NCI-H2107 treated with DMSO at 0.1 percent for 48 hours (cell line): ENCODE results near the gene FBXO8.
"Not testable (repeated sequence)": the region's sequence is repeated elsewhere in the genome, so short reads cannot be mapped to it uniquely, and the experiment has no call there.

ENCODE experiments used
- DNase-seq: peaks from one replicate; lab custom pipeline; 2025; ENCODE audit not compliant: unreplicated experiment; lab: John Stamatoyannopoulos, UW

The FBXO8 gene, protein sequence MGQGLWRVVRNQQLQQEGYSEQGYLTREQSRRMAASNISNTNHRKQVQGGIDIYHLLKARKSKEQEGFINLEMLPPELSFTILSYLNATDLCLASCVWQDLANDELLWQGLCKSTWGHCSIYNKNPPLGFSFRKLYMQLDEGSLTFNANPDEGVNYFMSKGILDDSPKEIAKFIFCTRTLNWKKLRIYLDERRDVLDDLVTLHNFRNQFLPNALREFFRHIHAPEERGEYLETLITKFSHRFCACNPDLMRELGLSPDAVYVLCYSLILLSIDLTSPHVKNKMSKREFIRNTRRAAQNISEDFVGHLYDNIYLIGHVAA

DNA sequence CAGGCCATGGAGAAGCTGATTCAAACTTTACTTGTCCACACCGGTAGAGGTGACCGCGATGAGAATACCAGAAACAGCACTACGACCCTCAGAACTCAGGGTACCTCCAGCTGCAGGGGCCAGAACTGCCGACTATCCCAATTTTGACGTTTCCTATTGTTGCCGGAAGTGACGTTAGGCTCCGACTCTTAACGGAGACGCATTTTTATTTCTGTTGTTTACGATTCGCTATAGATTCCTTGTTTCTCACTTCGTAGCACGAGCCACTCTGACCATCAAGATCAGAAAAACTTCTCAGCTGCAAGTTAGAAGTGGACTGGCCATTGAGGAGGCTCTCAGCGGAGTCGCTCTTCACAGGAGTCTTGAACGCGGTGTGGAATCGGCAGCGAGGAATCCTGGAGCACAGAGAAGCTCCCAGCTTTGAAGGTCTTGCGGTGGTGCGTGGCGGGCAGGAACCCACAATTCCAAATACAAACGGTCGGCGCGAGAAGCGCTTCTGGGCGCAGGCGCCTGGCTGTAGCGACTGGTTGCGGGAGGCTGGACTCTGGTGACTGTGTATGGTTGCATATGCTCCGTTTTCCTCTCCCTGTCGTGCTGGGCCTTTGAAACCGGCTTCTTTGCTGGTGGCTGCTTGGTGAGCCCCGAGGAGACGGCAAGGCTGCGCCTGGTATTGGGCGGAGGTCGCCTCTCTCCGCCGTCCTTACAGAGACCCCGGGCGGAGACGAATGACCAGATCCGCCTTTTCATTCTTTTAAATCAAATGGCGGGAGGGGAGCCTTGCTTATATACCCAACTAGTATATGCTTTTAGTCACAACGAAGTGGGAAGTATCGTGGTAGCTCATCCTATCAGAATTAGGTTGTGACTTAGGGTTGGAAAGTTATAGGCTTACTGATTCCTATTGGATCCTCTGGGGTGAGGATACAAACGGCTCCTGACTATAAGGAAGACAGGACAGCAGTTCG, at the start of gene FBXO8, which contains the start of gene CEP44:
TSS of gene FBXO8 (minus strand) at position 161 of the 965 bp plus-strand sequence. CDS start 20,575 bp downstream, outside the sequence.
TSS of gene CEP44 (plus strand) at position 405 of the 965 bp plus-strand sequence. CDS start 15,211 bp downstream, outside the sequence.
- DNase-seq = peak; percentile 42

DNA sequence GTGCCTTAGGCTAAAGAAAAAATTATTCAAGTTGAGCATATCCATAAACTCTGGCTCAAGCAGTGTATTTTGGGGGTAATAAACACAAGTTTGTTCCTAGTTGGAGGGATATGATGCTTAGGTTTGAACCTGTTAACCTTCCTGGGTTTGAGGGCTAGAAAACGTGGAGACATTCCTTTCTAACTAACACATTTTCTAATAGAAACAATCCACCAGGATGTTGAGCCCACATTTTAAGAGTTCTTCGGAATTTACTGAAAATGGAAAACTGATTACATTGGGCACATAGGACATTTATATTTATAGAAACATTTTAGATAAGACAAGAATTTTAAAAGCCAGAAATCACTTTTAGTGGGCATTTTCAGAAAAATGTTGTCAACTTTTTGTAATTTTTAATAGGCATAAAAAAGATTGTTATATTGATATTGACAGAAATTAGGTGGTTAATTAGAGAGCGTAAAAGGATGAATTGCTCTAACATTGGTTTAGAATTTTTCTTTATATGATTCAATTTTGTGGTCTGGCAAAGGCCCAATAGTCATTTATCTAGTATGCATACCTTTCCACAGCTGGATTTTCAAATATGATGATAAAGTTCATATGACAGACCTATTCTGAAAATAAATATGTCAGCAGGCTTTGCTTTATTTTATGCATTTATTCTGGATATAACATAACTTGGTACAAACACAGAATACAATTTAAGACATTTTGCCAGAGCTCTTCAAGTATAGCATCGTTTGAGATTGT, 49.5 kb upstream of the FBXO8 start:
- DNase-seq = no peak

DNA sequence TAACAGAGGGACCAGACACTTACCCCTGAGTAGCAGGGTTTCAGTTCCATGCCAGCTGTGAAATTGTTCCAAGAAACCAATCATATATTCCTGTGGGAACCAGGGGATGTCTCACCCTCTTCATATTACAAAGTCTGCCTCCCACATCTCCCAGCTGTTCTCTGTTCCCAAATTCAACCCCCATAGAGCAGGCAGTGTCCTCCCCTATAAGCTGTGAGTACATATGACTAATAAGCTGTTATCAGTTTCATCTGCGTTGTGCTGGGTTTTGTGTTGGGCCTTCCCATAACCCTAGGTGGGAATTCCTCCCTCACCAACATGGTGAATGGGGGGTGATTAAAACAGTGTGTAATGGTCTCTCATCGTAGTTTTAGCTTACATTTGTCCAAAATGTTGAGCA, 41.3 kb upstream of the FBXO8 start:
- DNase-seq = no peak

DNA sequence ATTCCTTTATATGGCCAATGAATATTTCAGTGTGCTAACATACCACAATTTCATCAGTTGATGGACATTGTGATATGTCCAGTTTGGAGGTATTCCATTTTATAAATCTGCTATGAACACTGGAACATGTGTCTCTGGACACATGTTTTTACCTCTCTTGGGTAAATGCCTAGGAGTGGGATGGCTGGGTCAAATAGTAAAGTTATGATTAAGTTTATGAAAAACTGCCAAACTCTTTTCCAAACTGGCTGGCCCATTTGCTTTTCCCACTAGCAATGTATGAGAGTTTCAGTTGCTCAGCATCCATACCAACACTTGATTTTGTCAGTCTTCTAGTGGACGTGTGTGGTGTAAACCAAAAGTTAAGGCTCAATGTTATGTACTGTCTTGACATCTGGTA, 40.8 kb upstream of the FBXO8 start:
- no peak for DNase-seq

DNA sequence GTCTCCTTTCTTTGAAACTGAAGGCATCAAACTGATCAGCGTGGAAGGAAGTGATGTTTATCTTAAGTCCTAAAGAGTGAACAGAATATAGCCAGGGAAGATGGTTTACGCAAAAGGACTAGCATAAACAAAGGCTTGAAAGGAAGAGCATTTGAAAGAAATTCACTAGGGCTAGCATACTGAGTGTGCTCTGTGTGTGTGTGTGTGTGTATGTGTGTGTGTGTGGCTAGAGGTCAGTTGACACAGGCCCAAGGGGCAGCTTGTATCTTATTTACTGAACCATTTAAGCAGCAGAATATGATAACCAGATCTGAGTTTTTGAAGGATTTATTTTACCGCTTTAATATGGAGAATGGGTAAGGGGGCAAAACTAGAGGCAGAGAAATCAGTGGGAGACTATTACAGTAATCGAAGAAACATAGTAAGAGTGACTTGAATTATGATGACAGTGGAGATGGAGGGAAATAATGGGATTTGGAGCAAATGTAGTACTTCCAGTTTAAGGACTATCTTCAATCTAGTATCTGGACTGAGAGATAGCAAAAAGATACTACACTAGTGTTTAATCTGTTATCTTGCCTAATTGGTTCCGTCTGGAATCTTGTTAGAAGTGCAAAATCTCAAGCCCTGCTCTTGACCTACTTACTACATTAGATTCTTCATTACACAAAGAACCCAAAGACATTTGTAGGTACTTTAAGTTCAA, 37.2 kb upstream of the FBXO8 start:
- DNase-seq = no peak

DNA sequence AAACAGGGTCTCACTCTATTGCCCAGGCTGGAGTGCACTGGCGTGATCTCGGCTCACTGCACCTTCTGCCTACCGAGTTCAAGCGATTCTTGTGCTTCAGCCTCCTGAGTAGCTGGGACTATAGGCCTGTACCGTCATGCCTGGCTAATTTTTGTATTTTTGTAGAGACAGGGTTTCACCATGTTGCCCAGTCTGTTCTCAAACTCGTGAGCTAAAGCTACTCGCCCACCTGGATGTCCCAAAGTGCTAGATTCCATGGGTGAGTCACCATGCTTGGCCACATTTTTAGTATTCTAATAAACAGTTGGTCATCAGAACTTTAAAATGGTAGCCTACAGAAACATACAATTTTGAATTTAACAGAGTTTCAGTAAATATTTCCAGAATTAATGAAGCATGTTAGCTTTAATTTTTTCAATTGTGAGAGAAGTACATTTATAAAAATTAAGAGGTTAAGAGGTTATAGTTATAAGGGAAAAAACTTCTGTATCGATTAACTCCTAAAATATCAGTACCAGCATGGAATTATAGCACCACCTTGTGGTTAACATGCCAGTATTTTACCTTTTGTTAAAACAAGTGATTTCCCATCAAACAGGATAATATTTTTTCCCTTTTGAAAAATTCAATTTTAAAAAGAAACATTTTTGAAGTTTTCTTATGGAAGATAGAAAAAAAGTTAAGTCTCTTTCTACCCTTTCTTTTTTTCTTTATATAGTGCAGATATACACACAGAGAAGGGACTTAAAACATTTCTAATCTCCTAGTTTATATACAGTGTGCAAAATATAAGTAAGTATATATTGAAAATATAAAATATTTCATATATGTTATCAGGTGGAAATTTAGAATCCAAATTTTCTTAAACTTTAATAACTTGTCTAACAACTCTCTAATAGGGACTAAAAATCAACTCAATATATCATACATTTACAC, 35.6 kb upstream of the FBXO8 start:
- DNase-seq = peak; percentile 11

DNA sequence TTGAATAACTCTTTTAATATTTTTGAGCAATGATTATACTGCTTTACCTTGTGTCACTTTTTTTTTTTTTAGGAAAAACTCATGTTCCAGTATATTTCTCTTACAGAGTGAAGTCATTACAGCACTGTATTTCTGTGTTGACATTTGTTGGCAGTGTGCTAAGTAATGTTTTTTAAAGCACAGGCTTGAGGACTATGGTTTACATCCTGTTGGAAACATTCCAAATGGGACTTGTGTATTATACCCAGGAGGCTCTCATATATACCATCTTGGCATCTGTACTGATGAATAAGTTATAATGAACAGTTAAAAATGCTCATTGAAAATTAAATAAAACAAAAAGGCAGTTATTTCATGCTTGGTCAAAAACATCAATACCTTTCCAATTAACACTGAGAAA, 34.1 kb upstream of the FBXO8 start:
- DNase-seq = no peak

DNA sequence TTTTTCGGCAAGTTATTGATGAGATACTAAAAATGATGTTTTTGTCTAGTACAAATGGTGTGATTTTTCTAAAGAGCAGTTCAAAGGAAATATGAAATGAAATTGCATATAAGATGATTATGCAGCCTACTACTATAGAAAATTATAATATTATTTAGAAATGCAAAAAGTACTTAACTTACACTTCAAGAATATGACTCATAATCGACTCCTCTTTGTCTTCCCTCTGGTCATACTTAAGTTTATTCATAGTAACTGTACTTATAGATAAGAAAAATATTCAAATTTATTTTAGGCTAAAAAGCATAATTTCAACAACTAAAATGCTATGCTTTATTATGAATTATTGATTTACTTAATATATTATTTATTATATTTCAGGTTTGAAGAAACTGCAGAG, 33.5 kb upstream of the FBXO8 start:
- no peak for DNase-seq

DNA sequence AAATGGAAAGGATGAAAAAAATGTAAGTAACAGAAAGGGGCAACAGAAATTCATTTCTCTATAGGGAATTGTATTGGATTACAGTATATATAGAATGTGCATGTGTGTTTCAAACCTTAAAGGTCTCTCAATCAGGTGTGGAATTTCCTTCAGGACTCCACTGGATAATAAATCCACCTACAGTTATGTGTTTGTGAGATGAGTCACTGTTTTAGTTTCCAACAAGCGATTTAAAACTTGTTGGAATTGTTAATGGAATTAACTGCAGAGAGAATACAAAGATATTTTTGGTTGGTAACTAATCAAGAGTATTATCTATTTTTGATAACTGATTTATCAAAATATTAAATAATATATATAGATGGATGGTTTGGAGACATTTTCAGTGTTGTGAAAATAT, 33.1 kb upstream of the FBXO8 start:
- no peak for DNase-seq

DNA sequence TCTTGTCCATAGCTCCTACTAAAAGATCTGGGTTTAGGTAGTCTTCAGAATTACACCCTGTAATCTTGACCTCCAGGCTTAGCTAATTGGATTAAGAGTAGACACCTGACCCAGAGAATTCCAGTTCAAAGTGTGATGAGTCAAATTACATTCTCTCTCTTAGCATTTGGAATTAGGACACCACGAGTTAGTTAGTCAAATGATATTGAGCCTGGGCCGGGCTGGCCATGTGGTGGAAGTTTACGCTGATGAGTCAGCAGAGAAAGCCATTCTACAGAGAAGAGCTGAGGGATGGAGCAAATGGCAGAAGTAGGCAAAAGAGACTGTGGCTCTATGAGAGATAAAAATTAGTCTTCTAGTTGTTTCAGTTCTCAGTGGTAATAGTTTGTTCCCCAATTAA, 31.3 kb upstream of the FBXO8 start:
- DNase-seq = no peak

DNA sequence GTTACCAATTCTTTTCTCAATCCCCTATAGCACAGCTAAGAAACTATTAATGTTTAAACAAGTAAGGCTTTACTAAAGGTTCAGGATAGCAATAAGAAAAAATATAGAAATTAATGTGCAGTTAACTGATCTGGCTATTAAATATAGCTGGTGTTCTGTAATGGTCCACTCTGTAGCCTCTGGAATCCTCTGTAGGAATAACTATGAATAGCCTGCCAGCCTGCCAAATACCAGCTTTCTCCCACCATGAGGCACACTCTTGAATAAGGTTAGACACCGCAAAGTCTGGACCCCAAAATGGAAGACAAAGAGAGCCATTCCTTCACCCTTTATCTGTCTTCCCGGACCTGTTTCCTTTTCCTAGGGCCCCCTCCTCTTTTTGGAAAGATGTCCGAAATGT, 30.8 kb upstream of the FBXO8 start:
- no peak for DNase-seq

DNA sequence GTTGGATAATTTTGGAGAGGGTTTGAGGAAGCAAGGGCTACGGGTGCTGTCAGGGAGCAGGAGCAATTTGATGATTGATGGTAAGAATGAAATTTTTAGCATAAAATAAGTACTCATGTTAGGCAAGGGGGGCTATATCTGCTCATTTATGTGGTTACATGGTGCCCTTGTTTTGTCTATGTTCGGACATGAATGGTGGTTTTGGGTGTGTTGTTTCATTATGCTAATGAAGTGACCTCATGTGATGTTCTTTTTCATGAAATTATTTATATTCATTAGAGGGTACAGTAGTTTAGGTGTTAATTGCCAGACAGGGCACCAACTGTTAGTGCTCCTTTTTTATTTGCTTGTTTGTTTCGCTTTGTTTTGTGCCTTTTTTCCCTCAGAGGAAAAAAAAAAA, 29.5 kb upstream of the FBXO8 start:
- no peak for DNase-seq

DNA sequence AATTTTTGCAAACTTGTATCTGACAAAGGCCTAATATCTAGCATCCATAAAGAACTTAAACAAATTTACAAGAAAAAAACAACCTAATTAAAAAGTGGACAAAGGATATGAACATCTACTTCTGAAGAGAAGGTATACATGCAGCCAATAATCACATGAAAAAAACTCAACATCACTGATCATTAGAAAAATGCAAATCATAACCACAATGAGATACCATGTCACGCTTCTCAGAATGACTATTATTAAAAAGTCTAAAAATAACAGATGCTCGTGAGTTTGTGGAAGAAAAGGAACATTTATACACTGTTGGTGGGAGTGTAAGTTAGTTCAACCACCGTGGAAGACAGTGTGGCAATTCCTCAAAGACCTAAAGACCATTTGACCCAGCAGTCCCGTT, 24.2 kb upstream of the FBXO8 start:
- DNase-seq = no peak

DNA sequence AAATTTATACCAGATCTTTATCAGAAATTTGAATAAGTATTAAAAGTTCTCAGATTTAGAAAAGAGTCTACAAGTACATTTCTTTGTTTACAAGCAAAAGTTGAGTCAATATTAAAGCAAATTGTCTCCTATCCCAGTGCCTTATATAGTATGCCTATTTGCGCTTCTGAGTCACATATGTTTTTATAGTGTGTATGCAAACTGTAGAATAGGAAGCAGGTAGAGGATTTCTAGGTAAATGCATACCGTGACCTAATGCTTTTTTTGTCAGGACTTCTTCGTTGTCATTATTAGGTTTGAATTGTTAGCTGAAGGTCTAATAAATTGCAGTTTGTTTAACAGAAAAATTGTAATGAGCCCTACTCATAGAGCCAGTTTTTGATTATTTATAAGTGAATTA, 22.5 kb upstream of the FBXO8 start:
- DNase-seq = no peak

DNA sequence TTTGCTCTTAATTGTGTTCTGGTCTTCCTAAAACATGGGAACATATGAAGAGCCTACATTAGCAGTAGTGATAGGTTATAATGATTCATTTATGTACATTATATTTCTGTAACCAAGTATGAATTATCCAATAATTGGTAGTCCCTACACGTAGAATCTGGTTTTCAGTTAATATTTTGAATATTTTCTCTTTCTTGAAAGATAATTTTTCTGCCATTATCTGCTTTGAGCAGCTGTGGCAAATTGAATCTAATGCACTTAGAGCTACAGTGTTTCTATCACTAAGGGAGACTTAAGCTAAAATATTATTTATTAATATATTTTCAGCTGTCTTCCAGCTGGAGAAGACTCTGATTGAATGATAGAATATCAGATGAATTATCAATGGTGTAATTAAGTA, 21.2 kb upstream of the FBXO8 start:
- DNase-seq = no peak

DNA sequence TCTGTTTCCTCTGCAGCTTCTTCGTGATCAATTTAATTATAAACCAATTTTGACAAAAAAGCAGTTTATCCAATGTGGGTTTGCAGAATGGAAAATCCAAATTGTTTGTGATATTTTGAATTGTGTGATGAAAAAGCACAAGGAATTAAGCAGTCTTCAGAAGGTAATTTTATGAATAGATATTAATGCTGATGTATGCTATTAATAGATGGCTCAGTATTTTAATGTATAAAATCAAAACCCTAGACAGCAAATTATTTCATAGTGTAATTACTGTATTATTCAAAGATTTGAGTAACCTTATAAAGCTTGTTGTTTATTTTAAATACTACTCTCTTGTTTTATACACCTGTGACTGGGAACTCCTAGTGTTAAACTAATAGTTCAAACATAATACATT, 20.2 kb upstream of the FBXO8 start:
- DNase-seq = no peak

DNA sequence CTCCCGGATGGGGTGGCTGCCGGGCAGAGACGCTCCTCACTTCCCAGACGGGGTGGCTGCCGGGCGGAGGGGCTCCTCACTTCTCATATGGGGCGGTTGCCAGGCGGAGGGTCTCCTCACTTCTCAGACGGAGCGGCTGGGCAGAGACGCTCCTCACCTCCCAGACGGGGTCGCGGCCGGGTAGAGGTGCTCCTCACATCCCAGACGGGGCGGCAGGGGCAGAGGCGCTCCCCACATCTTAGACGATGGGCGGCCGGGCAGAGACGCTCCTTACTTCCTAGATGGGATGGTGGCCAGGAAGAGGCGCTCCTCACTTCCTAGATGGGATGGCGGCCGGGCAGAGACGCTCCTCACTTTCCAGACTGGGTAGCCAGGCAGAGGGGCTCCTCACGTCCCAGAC, 11.7 kb upstream of the FBXO8 start:
- not testable (repeated sequence) for DNase-seq

DNA sequence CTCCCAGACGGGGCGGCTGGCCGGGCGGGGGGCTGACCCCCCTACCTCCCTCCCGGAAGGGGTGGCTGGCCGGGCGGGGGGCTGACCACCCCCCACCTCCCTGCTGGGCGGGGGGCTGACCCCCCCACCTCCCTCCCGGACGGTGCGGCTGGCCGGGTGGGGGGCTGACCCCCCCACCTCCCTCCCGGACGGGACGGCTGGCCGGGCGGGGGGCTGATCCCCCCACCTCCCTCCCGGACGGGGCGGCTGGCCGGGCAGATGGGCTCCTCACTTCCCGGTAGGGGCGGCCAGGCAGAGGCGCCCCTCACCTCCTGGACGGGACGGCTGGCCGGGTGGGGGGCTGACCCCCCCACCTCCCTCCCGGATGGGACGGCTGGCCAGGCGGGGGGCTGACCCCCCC, 11.2 kb upstream of the FBXO8 start:
- not testable (repeated sequence) for DNase-seq

DNA sequence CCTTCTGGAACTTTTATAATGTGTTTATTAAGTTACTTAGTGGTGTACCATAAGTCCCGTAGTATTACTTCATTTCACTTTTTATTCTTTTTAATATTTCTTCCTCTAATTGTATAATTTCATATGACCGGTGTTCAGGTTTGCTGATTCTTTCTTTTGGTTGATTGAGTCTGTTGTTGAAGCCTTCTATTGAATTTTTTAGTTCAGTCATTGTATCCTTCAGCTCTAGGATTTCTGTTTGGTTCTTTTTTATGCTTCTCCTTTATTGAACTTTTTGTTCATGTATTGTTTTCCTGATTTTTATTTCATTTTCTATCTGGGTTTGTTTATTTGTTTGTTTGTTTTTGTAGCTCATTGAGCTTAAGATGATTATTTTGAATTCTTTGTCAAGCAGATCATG, 9.0 kb upstream of the FBXO8 start:
- no peak for DNase-seq

DNA sequence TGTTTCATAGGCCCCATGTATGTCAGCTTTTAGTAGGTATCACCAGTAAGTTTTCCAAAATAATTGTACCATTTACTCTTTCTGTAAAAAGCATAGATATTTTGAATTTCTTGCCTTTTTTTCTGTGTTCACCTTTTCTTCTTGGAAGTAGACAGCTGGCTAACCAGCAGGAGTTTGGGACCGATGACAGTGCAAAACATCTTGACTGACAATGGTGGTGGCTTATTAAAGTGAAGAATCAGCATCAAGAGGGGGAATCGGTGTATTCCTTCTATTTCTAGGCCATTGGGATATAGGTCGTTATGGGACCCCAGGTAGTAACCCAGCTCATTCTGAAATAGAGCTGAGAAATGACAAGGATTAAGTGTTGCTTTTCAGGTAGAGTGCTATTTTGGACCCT, 3.4 kb upstream of the FBXO8 start:
- no peak for DNase-seq
